ENCODE measurements around the gene HMX1.

The HMX1 gene

GRCh38 chr4:8861576-8862295 is 9.9 kb downstream of the HMX1 start:
- no peak overlapping the region for H3K4me3 ChIP-seq (ENCODE audit: low read length)
- DNase-seq (ENCODE audit: low read depth, low spot score) = no peak

GRCh38 chr4:8860892-8861575 is 10.6 kb downstream of the HMX1 start:
- DNase-seq (ENCODE audit: low read depth, low spot score) = no peak
- no peak overlapping the region for H3K4me3 ChIP-seq (ENCODE audit: low read length)

- DNase-seq (ENCODE audit: low read depth, low spot score) = no peak
- H3K4me3 ChIP-seq (ENCODE audit: low read length) = no peak overlapping the region
Measured at GRCh38 chr4:8860096-8860891, 11.3 kb downstream of the HMX1 start.

- no peak for DNase-seq (ENCODE audit: low read depth, low spot score)
Measured at GRCh38 chr4:8859550-8860095, 12.0 kb downstream of the HMX1 start.

GRCh38 chr4:8858701-8859210 is 12.9 kb downstream of the HMX1 start:
- H3K4me3 ChIP-seq (ENCODE audit: low read length) = no peak overlapping the region

More at GRCh38 chr4:8859550-8860095, 12.0 kb downstream of the HMX1 start:
- H3K4me3 ChIP-seq (ENCODE audit: low read length) = no peak overlapping the region

GRCh38 chr4:8857766-8858700 is 13.6 kb downstream of the HMX1 start:
- no peak for DNase-seq (ENCODE audit: low read depth, low spot score)
- no peak overlapping the region for H3K4me3 ChIP-seq (ENCODE audit: low read length)

More at GRCh38 chr4:8858701-8859210, 12.9 kb downstream of the HMX1 start:
- DNase-seq (ENCODE audit: low read depth, low spot score) = no peak

GRCh38 chr4:8856835-8857621 is 14.6 kb downstream of the HMX1 start:
- H3K4me3 ChIP-seq (ENCODE audit: low read length) = no peak overlapping the region
- no peak for DNase-seq (ENCODE audit: low read depth, low spot score)

- no peak overlapping the region for H3K4me3 ChIP-seq (ENCODE audit: low read length)
- no peak for DNase-seq (ENCODE audit: low read depth, low spot score)
Measured at GRCh38 chr4:8855818-8856245, 15.8 kb downstream of the HMX1 start.

GRCh38 chr4:8854931-8855330 is 16.7 kb downstream of the HMX1 start:
- no peak for DNase-seq (ENCODE audit: low read depth, low spot score)
- H3K4me3 ChIP-seq (ENCODE audit: low read length) = no peak overlapping the region

GRCh38 chr4:8854016-8854415 is 17.6 kb downstream of the HMX1 start:
- no peak overlapping the region for H3K4me3 ChIP-seq (ENCODE audit: low read length)
- no peak for DNase-seq (ENCODE audit: low read depth, low spot score)

GRCh38 chr4:8853249-8853648 is 18.4 kb downstream of the HMX1 start:
- no peak for DNase-seq (ENCODE audit: low read depth, low spot score)
- H3K4me3 ChIP-seq (ENCODE audit: low read length) = no peak overlapping the region

- H3K4me3 ChIP-seq (ENCODE audit: low read length) = no peak overlapping the region
- no peak for DNase-seq (ENCODE audit: low read depth, low spot score)
Measured at GRCh38 chr4:8852118-8852704, 19.4 kb downstream of the HMX1 start.

- no peak for DNase-seq (ENCODE audit: low read depth, low spot score)
- no peak overlapping the region for H3K4me3 ChIP-seq (ENCODE audit: low read length)
Measured at GRCh38 chr4:8851321-8852117, 20.1 kb downstream of the HMX1 start.

GRCh38 chr4:8850830-8851188 is 20.8 kb downstream of the HMX1 start:
- no peak for DNase-seq (ENCODE audit: low read depth, low spot score)
- H3K4me3 ChIP-seq (ENCODE audit: low read length) = no peak overlapping the region

GRCh38 chr4:8850074-8850829 is 21.4 kb downstream of the HMX1 start:
- no peak for DNase-seq (ENCODE audit: low read depth, low spot score)

More at GRCh38 chr4:8850074-8850829, 21.4 kb downstream of the HMX1 start:
- H3K4me3 ChIP-seq (ENCODE audit: low read length) = no peak overlapping the region

All from Jurkat, Clone E6-1 (cell line).